Measurements from ENCODE around the gene EN1.

EN1 gene

GRCh38 chr2:118816669-118817068, 30.8 kb downstream of the EN1 start:
- no peak for DNase-seq

- no peak for DNase-seq
Measured at GRCh38 chr2:118815731-118816130, 31.7 kb downstream of the EN1 start.

- no peak for DNase-seq
Measured at GRCh38 chr2:118815314-118815713, 32.1 kb downstream of the EN1 start.

- DNase-seq = no peak
Measured at GRCh38 chr2:118814368-118814767, 33.1 kb downstream of the EN1 start.

- DNase-seq = no peak
Measured at GRCh38 chr2:118813601-118814339, 33.7 kb downstream of the EN1 start.

GRCh38 chr2:118813111-118813510, 34.3 kb downstream of the EN1 start:
- DNase-seq = no peak

GRCh38 chr2:118812552-118812951, 34.9 kb downstream of the EN1 start:
- DNase-seq = no peak

GRCh38 chr2:118811514-118812115, 35.8 kb downstream of the EN1 start:
- no peak for DNase-seq

- no peak for DNase-seq
Measured at GRCh38 chr2:118810766-118811165, 36.7 kb downstream of the EN1 start.

- no peak for DNase-seq
Measured at GRCh38 chr2:118808429-118808809, 39.0 kb downstream of the EN1 start.

- no peak for DNase-seq
Measured at GRCh38 chr2:118807668-118808428, 39.6 kb downstream of the EN1 start.

- no peak for DNase-seq
Measured at GRCh38 chr2:118806797-118807667, 40.4 kb downstream of the EN1 start.

- DNase-seq = no peak
Measured at GRCh38 chr2:118805064-118805690, 42.3 kb downstream of the EN1 start.

GRCh38 chr2:118803012-118803411, 44.4 kb downstream of the EN1 start:
- no peak for DNase-seq

GRCh38 chr2:118801151-118801550, 46.3 kb downstream of the EN1 start:
- no peak for DNase-seq

GRCh38 chr2:118800736-118801135, 46.7 kb downstream of the EN1 start:
- no peak for DNase-seq

- no peak for DNase-seq
Measured at GRCh38 chr2:118794546-118794945, 52.9 kb downstream of the EN1 start.

All from activated CD4-positive, alpha-beta T cell treated with anti-CD3 and anti-CD28 coated beads, Interleukin-2, amount 50 U/mL, for 4 hours (primary cell).